ENCODE measurements around the gene DENND6B. TPM values are rescaled to one million over a fixed set of nuclear protein-coding genes. Genes with fewer than 3 reads are reported as not detected.
A peak's percentile ranks its signal among the peaks of the same experiment; 100 is the strongest.
"Not testable (repeated sequence)": the region's sequence is repeated elsewhere in the genome, so short reads cannot be mapped to it uniquely, and the experiment has no call there.

DENND6B gene
- total RNA-seq, 2 donors from 2014 or later, result 2.2 TPM

DNA sequence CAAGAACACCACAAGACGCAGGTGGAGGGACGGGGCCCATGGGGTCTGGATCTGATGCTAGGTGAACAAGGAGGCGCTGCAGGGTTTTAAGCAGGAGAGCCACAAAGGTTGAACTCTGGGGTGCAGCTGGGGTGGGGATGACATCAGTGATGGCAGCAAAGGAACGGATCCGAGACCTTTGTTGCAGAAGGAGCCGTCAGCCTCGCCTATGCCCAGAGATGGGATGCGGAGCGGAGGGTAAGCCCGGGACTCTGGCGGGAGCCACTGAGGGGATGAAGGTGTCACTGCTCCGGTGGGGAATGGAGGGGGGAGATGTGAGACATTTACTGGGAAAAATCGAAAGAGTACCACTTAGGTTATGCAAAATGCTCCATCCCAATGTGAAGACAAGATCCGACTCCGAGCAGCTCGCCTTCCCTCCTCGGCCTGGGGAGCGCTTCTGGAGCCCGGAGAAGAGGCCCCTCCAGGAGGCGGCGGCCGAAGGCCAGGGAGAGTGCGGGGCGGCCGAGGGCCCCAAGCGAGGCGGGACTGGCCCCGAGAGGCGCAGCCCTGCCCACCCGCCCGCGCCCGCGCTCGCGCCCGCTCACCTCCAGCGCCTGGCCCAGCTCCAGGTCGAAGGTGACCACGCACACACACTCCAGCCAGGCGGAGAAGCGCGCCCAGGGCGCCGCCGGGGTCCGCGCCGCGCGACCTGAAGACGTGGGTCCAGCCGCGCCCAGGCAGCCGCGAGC, 422 bp downstream of the DENND6B start:
- H3K9me3 Mint-ChIP-seq, result no peaks in the 10 kb centered on the region
- H3K27me3 Mint-ChIP-seq, result no peaks in the 10 kb centered on the region
- H3K36me3 Mint-ChIP-seq, result no peaks in the 10 kb centered on the region
- peaks cover 7 to 11% of the 10 kb centered on the region in 2 donors for H3K4me1 Mint-ChIP-seq (ENCODE audit: low read depth in 2 of 2)
- H3K27ac Mint-ChIP-seq, result peak overlapping the region; percentile 30 to 48
- DNase-seq (ENCODE audit: low spot score), result no peak
- H3K4me3 Mint-ChIP-seq, result peak overlapping the region; percentile 73
- no peak for ATAC-seq

- H3K4me3 Mint-ChIP-seq, result peak overlapping the region; percentile 73
- ATAC-seq (no peak), DNase-seq (ENCODE audit: low spot score) (no peak)
- peak overlapping the region; percentile 30 to 48 for H3K27ac Mint-ChIP-seq
- no peaks in the 10 kb centered on the region for H3K36me3 Mint-ChIP-seq
- H3K27me3 Mint-ChIP-seq, result no peaks in the 10 kb centered on the region
- peaks cover 7 to 11% of the 10 kb centered on the region in 2 donors for H3K4me1 Mint-ChIP-seq (ENCODE audit: low read depth in 2 of 2)
- H3K9me3 Mint-ChIP-seq, result no peaks in the 10 kb centered on the region
Observed at GRCh38 chr22:50325444-50326224, 1.2 kb downstream of the DENND6B start.

GRCh38 chr22:50323900-50324299, 2.9 kb downstream of the DENND6B start:
- H3K9me3 Mint-ChIP-seq, result no peaks in the 10 kb centered on the region
- H3K36me3 Mint-ChIP-seq, result no peaks in the 10 kb centered on the region
- ATAC-seq, result no peak
- H3K4me3 Mint-ChIP-seq, result no peak overlapping the region
- H3K27ac Mint-ChIP-seq, result no peak overlapping the region
- H3K4me1 Mint-ChIP-seq (ENCODE audit: low read depth in 2 of 2), result peaks cover 7 to 8% of the 10 kb centered on the region in 2 donors
- DNase-seq (ENCODE audit: low spot score), result no peak
- H3K27me3 Mint-ChIP-seq, result no peaks in the 10 kb centered on the region

GRCh38 chr22:50322382-50323104, 4.3 kb downstream of the DENND6B start:
- not testable (repeated sequence) for ATAC-seq; DNase-seq (ENCODE audit: low spot score); H3K9me3 Mint-ChIP-seq; H3K27ac Mint-ChIP-seq; H3K36me3 Mint-ChIP-seq; H3K4me3 Mint-ChIP-seq; H3K27me3 Mint-ChIP-seq; H3K4me1 Mint-ChIP-seq (ENCODE audit: low read depth in 2 of 2)

DNA sequence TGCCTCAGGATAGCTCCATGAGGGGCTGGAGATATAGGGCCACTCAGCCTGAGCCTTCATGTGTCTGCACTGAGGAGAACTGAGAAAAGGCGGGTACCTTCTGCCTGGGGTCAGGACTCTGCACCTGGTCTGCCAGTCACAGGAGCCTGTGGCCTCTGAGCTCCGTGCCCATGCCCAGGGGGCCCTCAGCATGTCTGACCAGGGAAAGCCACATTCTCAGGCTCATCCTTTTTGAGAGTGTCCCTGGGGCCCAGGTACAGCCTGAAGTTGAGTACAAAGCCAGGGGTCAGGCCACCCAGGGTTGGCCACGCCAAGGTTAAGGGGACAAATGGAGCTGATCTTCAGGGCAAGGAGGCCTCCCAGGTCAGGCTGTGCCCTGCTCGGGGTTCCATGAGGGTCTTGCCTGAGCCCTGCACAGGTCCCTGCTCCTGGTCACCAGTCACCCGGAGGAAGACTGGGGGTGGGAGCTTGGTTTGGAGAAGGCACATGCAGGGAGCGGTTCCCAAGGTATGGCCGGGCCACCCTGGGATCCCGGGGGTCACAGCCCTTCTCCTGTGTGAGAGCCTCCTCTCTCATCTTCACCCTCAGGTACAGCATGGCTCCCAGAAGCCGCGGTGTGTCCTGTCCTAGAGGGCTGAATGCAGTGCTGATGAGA, 6.0 kb downstream of the DENND6B start:
- ATAC-seq, result no peak
- H3K27ac Mint-ChIP-seq, result no peak overlapping the region

DNA sequence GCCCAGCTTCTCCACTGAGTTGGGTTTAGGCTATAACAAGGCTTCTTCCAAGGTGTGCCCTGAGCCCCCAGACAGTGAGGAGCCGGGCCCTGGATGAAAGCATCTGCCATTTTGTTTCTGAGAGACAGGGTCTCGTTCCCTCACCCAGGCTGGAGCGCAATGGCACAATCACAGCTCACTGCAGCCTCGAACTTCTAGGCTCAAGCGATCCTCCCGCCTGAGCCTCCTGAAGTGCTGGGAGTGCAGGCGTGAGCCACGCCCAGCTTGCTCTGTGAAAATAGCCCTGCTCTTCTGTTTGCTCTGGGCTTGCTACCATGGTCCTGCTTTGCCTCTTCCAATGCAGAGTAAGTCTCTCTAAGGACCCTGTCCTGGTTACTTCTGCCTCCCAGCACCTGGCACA, 6.7 kb downstream of the DENND6B start:
- H3K27me3 Mint-ChIP-seq, result no peaks in the 10 kb centered on the region
- H3K4me3 Mint-ChIP-seq, result no peak overlapping the region
- DNase-seq (ENCODE audit: low spot score) (peak; percentile 49), ATAC-seq (no peak)
- no peaks in the 10 kb centered on the region for H3K9me3 Mint-ChIP-seq
- H3K27ac Mint-ChIP-seq, result no peak overlapping the region
- peaks cover 0 to 4% of the 10 kb centered on the region in 2 donors for H3K4me1 Mint-ChIP-seq (ENCODE audit: low read depth in 2 of 2)
- no peaks in the 10 kb centered on the region for H3K36me3 Mint-ChIP-seq

More for the DNA sequence above, 6.0 kb downstream of the DENND6B start:
- peak; percentile 53 for DNase-seq (ENCODE audit: low spot score)
- H3K4me3 Mint-ChIP-seq, result no peak overlapping the region
- no peaks in the 10 kb centered on the region for H3K27me3 Mint-ChIP-seq
- no peaks in the 10 kb centered on the region for H3K9me3 Mint-ChIP-seq
- peaks cover 2% of the 10 kb centered on the region in 2 donors for H3K4me1 Mint-ChIP-seq (ENCODE audit: low read depth in 2 of 2)
- no peaks in the 10 kb centered on the region for H3K36me3 Mint-ChIP-seq

DNA sequence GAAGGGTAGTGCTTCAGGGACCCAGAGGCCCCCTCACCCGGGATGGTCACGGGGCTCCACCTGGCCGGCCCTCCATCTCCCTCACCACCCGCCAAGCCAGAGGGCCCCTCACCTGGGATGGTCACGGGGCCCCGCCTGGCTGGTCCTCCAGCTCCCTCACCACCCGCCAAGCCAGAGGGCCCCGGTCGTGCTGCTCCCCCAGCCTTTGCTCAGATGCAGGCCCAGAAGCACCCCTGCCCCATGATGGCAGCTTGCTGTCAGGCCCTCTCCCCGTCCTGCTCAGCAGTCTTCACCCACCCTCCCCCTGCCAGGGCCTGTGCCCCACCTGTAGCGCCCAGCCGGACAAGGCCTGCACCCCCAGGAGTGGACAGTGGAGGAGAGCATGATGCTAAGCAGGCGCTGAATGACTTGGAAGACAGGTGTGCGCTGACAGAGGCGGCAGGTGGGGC, 7.3 kb downstream of the DENND6B start:
- ATAC-seq, result no peak

DNA sequence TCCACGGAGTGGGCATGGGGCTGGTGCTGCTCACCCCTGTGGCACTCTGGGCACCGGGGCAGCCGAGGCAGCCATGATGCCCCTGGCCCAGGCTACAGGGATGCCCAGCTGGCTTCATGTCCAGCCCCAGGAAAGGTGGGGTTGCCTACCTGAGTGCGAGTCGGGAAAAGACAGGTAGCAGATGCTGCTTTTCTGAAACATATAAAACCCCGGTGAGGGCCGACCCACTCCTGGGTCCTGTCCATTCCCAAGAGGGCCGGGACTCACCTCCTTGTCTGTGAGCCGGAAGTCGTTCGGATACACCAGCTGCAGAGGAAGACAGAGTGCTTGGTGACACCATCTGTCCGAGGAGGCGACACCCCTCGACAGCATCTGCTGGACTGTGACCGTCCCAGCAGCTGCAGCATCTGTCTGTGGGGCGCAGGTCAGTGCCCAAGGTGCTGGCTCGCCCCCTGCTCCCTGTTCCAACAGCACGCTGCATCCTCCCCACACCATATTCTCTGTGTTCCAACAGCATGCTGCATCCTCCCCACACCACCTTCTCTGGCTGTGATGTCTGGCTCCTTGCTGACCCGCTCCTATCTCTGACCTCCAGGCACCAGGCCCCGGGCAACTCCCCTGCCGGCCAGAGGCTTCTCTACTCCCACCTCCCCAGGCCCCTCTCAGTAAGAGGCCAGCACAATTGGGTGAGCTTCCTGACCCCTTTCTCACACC, 8.0 kb downstream of the DENND6B start:
- DNase-seq (ENCODE audit: low spot score), result peak; percentile 56
- Mint-ChIP-seq H3K27me3 (no peaks in the 10 kb centered on the region), H3K9me3 (no peaks in the 10 kb centered on the region), H3K4me3 (no peak overlapping the region), H3K27ac (no peak overlapping the region), H3K4me1 (ENCODE audit: low read depth in 2 of 2) (peaks cover 7 to 12% of the 10 kb centered on the region in 2 donors), H3K36me3 (no peaks in the 10 kb centered on the region)
- no peak for ATAC-seq

More for the DNA sequence above, 7.3 kb downstream of the DENND6B start:
- peaks cover 2 to 7% of the 10 kb centered on the region in 2 donors for H3K4me1 Mint-ChIP-seq (ENCODE audit: low read depth in 2 of 2)
- DNase-seq (ENCODE audit: low spot score), result peak; percentile 51
- H3K4me3 Mint-ChIP-seq, result no peak overlapping the region
- H3K27me3 Mint-ChIP-seq, result no peaks in the 10 kb centered on the region
- H3K9me3 Mint-ChIP-seq, result no peaks in the 10 kb centered on the region
- no peaks in the 10 kb centered on the region for H3K36me3 Mint-ChIP-seq
- H3K27ac Mint-ChIP-seq, result no peak overlapping the region

GRCh38 chr22:50318356-50318697, 8.5 kb downstream of the DENND6B start:
- no peak overlapping the region for H3K4me3 Mint-ChIP-seq
- no peak overlapping the region for H3K27ac Mint-ChIP-seq
- no peaks in the 10 kb centered on the region for H3K27me3 Mint-ChIP-seq
- no peaks in the 10 kb centered on the region for H3K9me3 Mint-ChIP-seq
- ATAC-seq (no peak), DNase-seq (ENCODE audit: low spot score) (no peak)
- peaks cover 7 to 12% of the 10 kb centered on the region in 2 donors for H3K4me1 Mint-ChIP-seq (ENCODE audit: low read depth in 2 of 2)
- no peaks in the 10 kb centered on the region for H3K36me3 Mint-ChIP-seq

DNA sequence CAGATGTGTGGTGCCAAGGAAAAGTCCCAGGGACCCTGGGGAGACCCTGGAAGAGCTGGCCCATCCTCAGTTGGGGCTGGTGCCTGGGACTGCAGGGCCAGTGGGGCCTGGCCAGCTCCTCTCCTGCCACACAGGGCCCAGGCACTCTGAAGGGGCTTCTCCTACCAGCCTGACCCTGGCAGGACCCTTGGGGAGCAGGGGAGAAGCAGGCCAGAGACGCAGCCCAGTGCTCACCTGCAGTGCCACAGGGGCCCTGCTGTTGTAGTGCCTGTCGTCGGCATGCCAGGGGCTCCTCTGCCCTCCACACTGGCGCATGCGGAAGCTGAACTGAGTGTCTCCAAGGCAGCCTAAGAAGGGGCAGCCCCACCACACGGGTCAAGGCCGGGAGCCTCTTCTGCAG, 9.1 kb downstream of the DENND6B start:
- Mint-ChIP-seq H3K27me3 (no peaks in the 10 kb centered on the region), H3K4me3 (no peak overlapping the region), H3K9me3 (no peaks in the 10 kb centered on the region), H3K36me3 (no peaks in the 10 kb centered on the region), H3K27ac (no peak overlapping the region), H3K4me1 (ENCODE audit: low read depth in 2 of 2) (peaks cover 7 to 12% of the 10 kb centered on the region in 2 donors)
- ATAC-seq (no peak), DNase-seq (ENCODE audit: low spot score) (peak; percentile 34)

DNA sequence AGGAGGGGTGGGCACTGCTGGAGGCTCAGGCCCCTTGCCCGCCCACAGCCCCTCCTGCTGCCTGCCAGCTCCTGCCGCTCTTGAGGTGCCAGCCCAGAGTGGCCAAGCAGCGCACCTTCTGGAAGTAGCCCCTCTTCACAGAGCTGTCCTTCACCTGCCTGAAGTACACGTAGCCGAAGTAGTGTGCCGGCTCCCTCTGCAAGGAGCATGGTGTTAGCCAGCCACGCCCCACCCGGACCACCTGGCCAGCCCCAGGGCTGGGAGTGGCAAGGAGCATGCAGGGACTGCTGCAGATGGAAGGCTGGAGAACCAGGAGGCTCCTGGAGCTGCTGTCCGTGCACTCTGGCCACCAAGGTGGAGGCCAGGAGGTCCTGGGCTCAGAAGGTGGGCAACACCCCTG, 9.6 kb downstream of the DENND6B start:
- H3K4me3 Mint-ChIP-seq, result no peak overlapping the region
- no peak overlapping the region for H3K27ac Mint-ChIP-seq
- no peaks in the 10 kb centered on the region for H3K27me3 Mint-ChIP-seq
- H3K9me3 Mint-ChIP-seq, result no peaks in the 10 kb centered on the region
- H3K4me1 Mint-ChIP-seq (ENCODE audit: low read depth in 2 of 2), result peaks cover 7 to 12% of the 10 kb centered on the region in 2 donors
- ATAC-seq (no peak), DNase-seq (ENCODE audit: low spot score) (peak; percentile 40)
- H3K36me3 Mint-ChIP-seq, result no peaks in the 10 kb centered on the region

DNA sequence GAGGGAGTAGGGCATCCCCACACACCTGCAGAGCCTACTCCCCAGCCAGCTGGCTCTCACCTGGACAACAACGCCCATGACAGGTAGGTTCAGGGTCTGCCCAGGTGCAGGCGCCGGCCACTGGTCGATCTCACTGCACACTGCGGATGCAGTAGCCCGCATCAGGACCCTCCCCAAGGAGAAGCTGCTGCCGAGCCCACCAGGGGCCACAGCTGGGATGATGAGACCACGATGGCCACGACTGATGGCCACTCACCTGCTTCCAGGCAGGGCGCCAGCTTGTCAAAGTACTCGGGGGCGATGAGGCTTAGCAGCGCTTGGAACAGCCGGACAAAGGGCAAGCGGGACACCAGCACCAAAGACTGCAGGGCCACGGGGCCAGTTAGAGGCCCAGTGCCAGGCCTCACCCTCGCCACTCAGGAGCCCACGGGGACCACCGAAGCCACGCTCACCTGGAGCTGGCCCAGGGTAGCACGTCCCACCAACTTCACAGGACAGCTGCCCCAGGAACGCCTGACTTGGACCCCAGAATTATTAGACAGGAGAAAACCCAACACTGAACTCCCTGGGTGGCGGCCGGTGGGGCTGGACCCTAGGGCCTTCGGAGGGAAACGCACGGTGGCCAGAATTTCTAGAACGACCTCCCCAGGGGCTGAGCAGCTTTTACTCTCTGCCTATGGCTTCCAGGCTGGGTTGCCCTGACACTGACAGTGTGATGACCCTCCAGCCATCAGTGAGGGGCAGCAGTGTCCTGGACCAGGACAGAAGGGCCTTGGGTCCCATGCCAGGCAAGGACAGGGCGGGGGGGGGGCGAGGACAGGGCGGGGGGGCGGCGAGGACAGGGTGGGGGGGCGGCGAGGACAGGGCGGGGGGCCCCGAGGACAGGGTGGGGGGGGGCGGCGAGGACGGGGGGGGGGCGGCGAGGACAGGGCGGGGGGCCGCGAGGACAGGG, 10.4 kb downstream of the DENND6B start:
- Mint-ChIP-seq H3K36me3 (no peaks in the 10 kb centered on the region), H3K4me1 (ENCODE audit: low read depth in 2 of 2) (peaks cover 7 to 12% of the 10 kb centered on the region in 2 donors), H3K27ac (no peak overlapping the region), H3K27me3 (no peaks in the 10 kb centered on the region), H3K4me3 (no peak overlapping the region), H3K9me3 (no peaks in the 10 kb centered on the region)
- DNase-seq (ENCODE audit: low spot score) (peak; percentile 51), ATAC-seq (no peak)

Data from natural killer cell treated with Interleukin-12 subunit alpha and Interleukin-12 subunit beta and Interleukin-15 and Interleukin-18, amount 100 ng/mL, for 72 hours (primary cell).